Esophagus muscularis mucosa (tissue), 4 donors: ENCODE measurements around the gene INKA1.

Source experiments
- CTCF ChIP-seq, 3 experiments: fragments of 200-600 bp in 2 of 3; fragments of 450-650 bp in 1 of 3; sonication (generic) in 2 of 3; IDR thresholded peaks; one replicate each; pipeline ENCODE4 v1.5.1; 2017 to 2019; ENCODE audit warnings: antibody characterized with exemption in 3 of 3, mild to moderate bottlenecking in 2 of 3, moderate library complexity in 1 of 3
- EP300 ChIP-seq: sonication (generic); formaldehyde crosslinking; IDR thresholded peaks from one replicate; pipeline ENCODE4 v1.6.1; 2017; ENCODE audit warnings: antibody characterized with exemption
- POLR2A ChIP-seq: fragments of 450-650 bp; IDR thresholded peaks from one replicate; pipeline ENCODE4 v1.6.1; 2017; ENCODE audit warnings: antibody characterized with exemption, moderate library complexity, mild to moderate bottlenecking, low read depth
- POLR2AphosphoS5 ChIP-seq, 2 donors: sonication (generic); formaldehyde crosslinking; IDR thresholded peaks; one replicate each; pipeline ENCODE4 v1.6.1; 2017; ENCODE audit warnings: antibody characterized with exemption in 2 of 2

DNA sequence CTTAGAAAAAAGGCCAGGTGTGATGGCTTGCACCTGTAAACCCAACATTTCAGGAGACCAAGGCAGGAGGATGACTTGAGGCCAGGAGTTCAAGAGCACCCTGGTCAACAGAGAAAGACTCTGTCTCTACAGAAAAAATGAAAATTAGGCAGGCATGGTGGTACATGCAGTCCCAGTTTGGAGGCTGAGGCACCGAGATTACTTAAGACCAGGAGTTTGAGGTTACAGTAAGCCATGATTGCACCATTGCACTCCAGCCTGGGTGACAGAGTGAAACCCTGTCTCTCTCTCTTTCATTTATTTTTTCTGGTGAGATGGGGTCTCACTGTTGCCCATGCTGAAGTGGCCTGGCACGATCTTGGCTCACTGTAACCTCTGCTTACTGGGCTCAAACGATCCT is 41.4 kb upstream of the INKA1 start:
- TF ChIP-seq POLR2AphosphoS5 (IDR thresholded peaks at IDR 0.05), result no peak
- no peak for TF ChIP-seq POLR2A
- TF ChIP-seq CTCF (IDR thresholded peaks at IDR 0.05), result no peak
- no peak for TF ChIP-seq EP300
